OCI-LY3 (cell line): ENCODE data around the gene ELK1.

Experiments
- H2AFZ ChIP-seq: fragments of 200-600, 300-600 bp; shearing (Covaris generic); 2 replicates; pipeline ENCODE4 v1.6.0; 2014; ENCODE audit warnings: antibody characterized with exemption, low read depth, low read length
- H3K27ac ChIP-seq: fragments of 200-600, 300-600 bp; sonication (generic); 2 replicates; pipeline ENCODE4 v1.5.1; 2014; ENCODE audit warnings: mild to moderate bottlenecking, low read length, moderate library complexity, mixed read lengths
- H3K27me3 ChIP-seq: fragments of 200-600, 300-600 bp; sonication (generic); 2 replicates; pipeline ENCODE4 v1.6.1; 2014; ENCODE audit warnings: low read depth, low read length, mixed read lengths
- H3K36me3 ChIP-seq: fragments of 200-600, 300-600 bp; sonication (generic); replicated peaks from 2 replicates; pipeline ENCODE3; 2014; ENCODE audit warnings: low read depth, low read length, mixed read lengths
- H3K4me1 ChIP-seq: fragments of 300-600, 200-600 bp; sonication (generic); 2 replicates; pipeline ENCODE4 v1.6.1; 2014; ENCODE audit warnings: low read length, mixed read lengths
- H3K4me2 ChIP-seq: fragments of 200-600, 300-600 bp; sonication (generic); 2 replicates; pipeline ENCODE4 v1.6.1; 2014; ENCODE audit warnings: low read length, mixed read lengths
- H3K4me3 ChIP-seq: fragments of 300-600, 200-600 bp; sonication (generic); 2 replicates; pipeline ENCODE4 v1.5.1; 2014; ENCODE audit warnings: antibody characterized with exemption, mild to moderate bottlenecking, low read length, moderate library complexity
- H3K79me2 ChIP-seq: fragments of 300-600, 200-600 bp; shearing (Covaris generic); 2 replicates; pipeline ENCODE4 v1.6.1; 2014; ENCODE audit warnings: mild to moderate bottlenecking, low read length, mixed read lengths
- H3K9ac ChIP-seq: fragments of 300-600, 200-600 bp; shearing (Covaris generic); 2 replicates; pipeline ENCODE4 v1.6.0; 2014; ENCODE audit warnings: mild to moderate bottlenecking, low read length, moderate library complexity
- H3K9me3 ChIP-seq: fragments of 200-600, 300-600 bp; shearing (Covaris generic); 2 replicates; pipeline ENCODE4 v1.6.1; 2014; ENCODE audit warnings: low read length, mixed read lengths; ENCODE audit not compliant: insufficient read depth
- H4K20me1 ChIP-seq: fragments of 200-600, 300-600 bp; sonication (generic); 2 replicates; pipeline ENCODE4 v1.6.1; 2016; ENCODE audit warnings: low read length, mixed read lengths; ENCODE audit not compliant: insufficient read depth
- EZH2phosphoT487 ChIP-seq: fragments of 200-600 bp; shearing (Covaris generic); IDR thresholded peaks from 2 replicates; pipeline ENCODE4 v1.6.1; 2018; ENCODE audit warnings: antibody characterized with exemption, mixed run types, low read depth
- TF ChIP-seq, protein P1 (sequence below): fragments of 200-600, 300-600 bp; sonication (generic); IDR thresholded peaks from 2 replicates; pipeline ENCODE4 v1.5.1; 2014; ENCODE audit warnings: antibody characterized with exemption, low read length, low read depth

The ELK1 gene

DNA sequence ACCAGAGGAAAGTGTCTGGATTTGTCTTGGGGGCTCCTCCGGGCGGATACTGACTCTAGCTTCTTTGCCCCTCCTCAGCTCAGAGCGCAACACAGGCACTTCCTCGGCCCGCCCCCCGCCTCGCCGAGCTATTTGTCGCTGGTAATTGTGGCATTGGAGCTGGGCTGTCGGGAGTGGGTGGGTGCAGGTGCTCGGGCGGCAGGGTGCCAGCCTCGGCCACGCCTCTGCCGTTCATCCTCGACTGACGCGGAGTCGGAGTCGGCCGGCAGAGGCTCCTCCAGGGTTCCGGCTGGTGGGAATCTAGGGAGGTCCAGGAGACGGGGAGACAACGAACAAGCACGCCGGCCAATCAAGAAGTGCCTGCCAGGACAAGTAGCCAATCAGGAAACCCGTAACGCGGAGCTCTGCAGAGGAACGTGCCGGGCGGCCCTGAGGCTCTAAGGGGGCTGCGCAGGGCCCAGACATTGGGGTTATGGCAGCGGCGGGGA is 26.8 kb downstream of the ELK1 start:
- Histone ChIP-seq H3K4me3 (no peak overlapping the region), H3K4me1 (no peaks in the 10 kb centered on the region), H2AFZ (no peak overlapping the region), H4K20me1 (peaks cover 3% of the 10 kb centered on the region; the same call in 1 of the 2 replicates), H3K79me2 (no peaks in the 10 kb centered on the region), H3K36me3 (no peaks in the 10 kb centered on the region), H3K27ac (no peak overlapping the region), H3K4me2 (no peak overlapping the region), H3K9me3 (no peaks in the 10 kb centered on the region), H3K27me3 (no peaks in the 10 kb centered on the region), H3K9ac (no peak overlapping the region)
- no peak for TF ChIP-seq EZH2phosphoT487
- TF ChIP-seq, protein P1, sequence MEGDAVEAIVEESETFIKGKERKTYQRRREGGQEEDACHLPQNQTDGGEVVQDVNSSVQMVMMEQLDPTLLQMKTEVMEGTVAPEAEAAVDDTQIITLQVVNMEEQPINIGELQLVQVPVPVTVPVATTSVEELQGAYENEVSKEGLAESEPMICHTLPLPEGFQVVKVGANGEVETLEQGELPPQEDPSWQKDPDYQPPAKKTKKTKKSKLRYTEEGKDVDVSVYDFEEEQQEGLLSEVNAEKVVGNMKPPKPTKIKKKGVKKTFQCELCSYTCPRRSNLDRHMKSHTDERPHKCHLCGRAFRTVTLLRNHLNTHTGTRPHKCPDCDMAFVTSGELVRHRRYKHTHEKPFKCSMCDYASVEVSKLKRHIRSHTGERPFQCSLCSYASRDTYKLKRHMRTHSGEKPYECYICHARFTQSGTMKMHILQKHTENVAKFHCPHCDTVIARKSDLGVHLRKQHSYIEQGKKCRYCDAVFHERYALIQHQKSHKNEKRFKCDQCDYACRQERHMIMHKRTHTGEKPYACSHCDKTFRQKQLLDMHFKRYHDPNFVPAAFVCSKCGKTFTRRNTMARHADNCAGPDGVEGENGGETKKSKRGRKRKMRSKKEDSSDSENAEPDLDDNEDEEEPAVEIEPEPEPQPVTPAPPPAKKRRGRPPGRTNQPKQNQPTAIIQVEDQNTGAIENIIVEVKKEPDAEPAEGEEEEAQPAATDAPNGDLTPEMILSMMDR: no peak

- TF ChIP-seq, protein P1: no peak
- TF ChIP-seq EZH2phosphoT487: no peak
- Histone ChIP-seq H3K4me3 (no peak overlapping the region), H3K9me3 (no peaks in the 10 kb centered on the region), H3K4me1 (no peaks in the 10 kb centered on the region), H3K36me3 (no peaks in the 10 kb centered on the region), H3K27me3 (no peaks in the 10 kb centered on the region), H3K4me2 (no peak overlapping the region), H3K27ac (no peak overlapping the region), H3K9ac (no peak overlapping the region), H3K79me2 (no peaks in the 10 kb centered on the region), H2AFZ (no peak overlapping the region), H4K20me1 (peaks cover 3% of the 10 kb centered on the region; the same call in 1 of the 2 replicates)
These were observed 28.5 kb downstream of the ELK1 start for GRCh38 chrX:47621851-47622250.

- H3K9me3 ChIP-seq: no peaks in the 10 kb centered on the region
- peaks cover 3% of the 10 kb centered on the region; the same call in 1 of the 2 replicates for H4K20me1 ChIP-seq
- TF ChIP-seq EZH2phosphoT487: no peak
- TF ChIP-seq, protein P1: no peak
- H3K27me3 ChIP-seq: no peaks in the 10 kb centered on the region
- no peaks in the 10 kb centered on the region for H3K36me3 ChIP-seq
- no peaks in the 10 kb centered on the region for H3K79me2 ChIP-seq
- no peaks in the 10 kb centered on the region for H3K4me1 ChIP-seq
- peak overlapping the region; percentile 46 for H3K4me2 ChIP-seq
- H3K9ac ChIP-seq: no peak overlapping the region
- H3K27ac ChIP-seq: no peak overlapping the region
- H2AFZ ChIP-seq: no peak overlapping the region
- H3K4me3 ChIP-seq: peak overlapping the region; percentile 80
These were observed 30.1 kb downstream of the ELK1 start for GRCh38 chrX:47620303-47620685.

DNA sequence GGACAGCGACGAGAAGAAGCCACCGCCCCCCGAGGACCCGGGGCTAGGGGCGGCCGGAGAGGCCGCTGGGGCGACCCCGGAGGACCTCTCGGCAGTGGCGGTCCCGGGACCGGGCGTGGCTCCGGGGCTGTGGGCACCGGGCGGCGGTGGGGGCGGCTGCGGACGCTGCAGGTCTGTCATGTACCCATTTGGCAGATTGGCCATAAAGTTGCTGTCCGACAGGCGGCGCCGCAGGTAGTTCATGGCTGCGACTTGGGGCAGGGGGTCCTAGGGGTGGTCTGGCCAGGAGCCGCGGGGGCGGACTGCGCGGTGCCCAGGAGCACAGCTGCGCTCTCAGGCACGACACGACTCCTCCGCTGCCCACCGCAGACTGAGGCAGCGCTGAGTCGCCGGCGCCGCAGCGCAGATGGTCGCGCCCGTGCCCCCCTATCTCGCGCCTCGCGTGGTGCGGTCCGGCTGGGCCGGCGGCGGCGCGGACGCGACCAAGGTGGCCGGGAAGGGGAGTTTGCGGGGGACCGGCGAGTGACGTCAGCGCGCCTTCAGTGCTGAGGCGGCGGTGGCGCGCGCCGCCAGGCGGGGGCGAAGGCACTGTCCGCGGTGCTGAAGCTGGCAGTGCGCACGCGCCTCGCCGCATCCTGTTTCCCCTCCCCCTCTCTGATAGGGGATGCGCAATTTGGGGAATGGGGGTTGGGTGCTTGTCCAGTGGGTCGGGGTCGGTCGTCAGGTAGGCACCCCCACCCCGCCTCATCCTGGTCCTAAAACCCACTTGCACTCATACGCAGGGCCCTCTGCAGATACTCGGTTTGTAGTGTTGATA is 30.7 kb downstream of the ELK1 start, which contains the start of gene SYN1:
Gene SYN1 (minus strand): TSS at position 372 of the 817 bp plus-strand sequence. CDS start 129 bp downstream, at position 243.
- H4K20me1 ChIP-seq: peaks cover 3% of the 10 kb centered on the region; the same call in 1 of the 2 replicates
- no peak within 1 kb of the TSS for H3K27ac ChIP-seq
- H2AFZ ChIP-seq: peak within 1 kb of the TSS; percentile 63; the same call in 1 of the 2 replicates
- H3K9ac ChIP-seq: peak within 1 kb of the TSS; percentile 26; the same call in 1 of the 2 replicates
- no peaks in the 10 kb centered on the region for H3K9me3 ChIP-seq
- no peaks in the 10 kb centered on the region for H3K27me3 ChIP-seq
- H3K36me3 ChIP-seq: no peaks in the 10 kb centered on the region
- H3K4me2 ChIP-seq: peak within 1 kb of the TSS; percentile 76
- TF ChIP-seq EZH2phosphoT487: no peak
- TF ChIP-seq, protein P1: peak; percentile 31
- no peaks in the 10 kb centered on the region for H3K79me2 ChIP-seq
- H3K4me1 ChIP-seq: no peaks in the 10 kb centered on the region
- peak within 1 kb of the TSS; percentile 80 for H3K4me3 ChIP-seq
